Mammary epithelial cell (primary cell): ENCODE measurements around the gene NUP98.

Experiments used
- EZH2 ChIP-seq: IDR thresholded peaks from 2 replicates; pipeline ENCODE4 v1.6.1; 2012; ENCODE audit warnings: low read length, inconsistent platforms, borderline replicate concordance
- TF ChIP-seq, protein P1 (sequence below), 2 donors: IDR thresholded peaks in 1 of 2; conservative IDR thresholded peaks in 1 of 2; 2 replicates each; pipeline ENCODE4 v1.5.1; 2011 to 2012; ENCODE audit warnings: inconsistent platforms in 2 of 2, low read length in 2 of 2, mild to moderate bottlenecking in 2 of 2, control low read depth in 1 of 2, low read depth in 1 of 2; ENCODE audit not compliant: insufficient read depth in 1 of 2; ENCODE audit errors: extremely low read depth in 1 of 2

DNA sequence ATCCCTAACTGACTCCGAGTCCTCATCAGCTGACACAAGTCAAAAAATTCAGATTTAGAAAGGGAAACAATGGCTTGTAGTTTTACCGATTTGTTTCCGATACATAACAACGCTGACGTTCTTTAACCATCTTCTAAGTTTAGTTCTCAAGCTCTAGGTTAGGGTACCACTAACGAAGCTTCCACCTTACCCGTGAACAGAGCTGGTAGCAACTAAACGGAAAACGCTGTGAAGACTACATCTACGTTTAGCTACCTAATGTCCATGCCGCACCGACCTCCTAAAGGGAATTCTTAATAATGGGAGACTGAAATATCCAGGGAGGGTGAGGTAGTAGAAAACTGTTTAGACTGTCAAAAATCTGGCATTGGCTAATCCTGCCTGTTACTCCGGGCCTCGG lies 1.0 kb downstream of the NUP98 start:
- TF ChIP-seq, protein P1, sequence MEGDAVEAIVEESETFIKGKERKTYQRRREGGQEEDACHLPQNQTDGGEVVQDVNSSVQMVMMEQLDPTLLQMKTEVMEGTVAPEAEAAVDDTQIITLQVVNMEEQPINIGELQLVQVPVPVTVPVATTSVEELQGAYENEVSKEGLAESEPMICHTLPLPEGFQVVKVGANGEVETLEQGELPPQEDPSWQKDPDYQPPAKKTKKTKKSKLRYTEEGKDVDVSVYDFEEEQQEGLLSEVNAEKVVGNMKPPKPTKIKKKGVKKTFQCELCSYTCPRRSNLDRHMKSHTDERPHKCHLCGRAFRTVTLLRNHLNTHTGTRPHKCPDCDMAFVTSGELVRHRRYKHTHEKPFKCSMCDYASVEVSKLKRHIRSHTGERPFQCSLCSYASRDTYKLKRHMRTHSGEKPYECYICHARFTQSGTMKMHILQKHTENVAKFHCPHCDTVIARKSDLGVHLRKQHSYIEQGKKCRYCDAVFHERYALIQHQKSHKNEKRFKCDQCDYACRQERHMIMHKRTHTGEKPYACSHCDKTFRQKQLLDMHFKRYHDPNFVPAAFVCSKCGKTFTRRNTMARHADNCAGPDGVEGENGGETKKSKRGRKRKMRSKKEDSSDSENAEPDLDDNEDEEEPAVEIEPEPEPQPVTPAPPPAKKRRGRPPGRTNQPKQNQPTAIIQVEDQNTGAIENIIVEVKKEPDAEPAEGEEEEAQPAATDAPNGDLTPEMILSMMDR (conservative IDR thresholded peaks at IDR 0.05 in 1 of 2, IDR thresholded peaks at IDR 0.05 in 1 of 2; ENCODE audit: extremely low read depth in 1 of 2, insufficient read depth in 1 of 2, low read depth in 1 of 2, low read length in 2 of 2): no peak
- no peak for TF ChIP-seq EZH2
